Memory B cell (primary cell): ENCODE data around the gene EDA2R.

Experiments used
- ATAC-seq: fragments of 150-1000 bp; cut with Tn5 transposase; 2 replicates; pipeline ENCODE4 v1.10.0; 2021; ENCODE audit warnings: low read depth, mild to moderate bottlenecking, moderate library complexity
- DNase-seq, 2 donors: peaks; one replicate each; pipeline ENCODE4 v3.0.0; 2022; ENCODE audit warnings: low spot score in 2 of 2
- H3K27ac Mint-ChIP-seq: one replicate; pipeline ENCODE4 v1.8.0; 2022; ENCODE audit warnings: mild to moderate bottlenecking, moderate library complexity, mixed read lengths
- H3K27me3 Mint-ChIP-seq: one replicate; pipeline ENCODE4 v1.8.0; 2022; ENCODE audit warnings: mixed read lengths
- H3K36me3 Mint-ChIP-seq: one replicate; pipeline ENCODE4 v1.8.0; 2022; ENCODE audit warnings: mild to moderate bottlenecking, mixed read lengths
- H3K4me1 Mint-ChIP-seq: one replicate; pipeline ENCODE4 v1.8.0; 2022; ENCODE audit warnings: mixed read lengths
- H3K4me3 Mint-ChIP-seq: one replicate; pipeline ENCODE4 v1.8.0; 2022; ENCODE audit warnings: mild to moderate bottlenecking, moderate library complexity, mixed read lengths
- H3K9me3 Mint-ChIP-seq: one replicate; pipeline ENCODE4 v1.8.0; 2022; ENCODE audit warnings: mixed read lengths

Gene EDA2R

DNA sequence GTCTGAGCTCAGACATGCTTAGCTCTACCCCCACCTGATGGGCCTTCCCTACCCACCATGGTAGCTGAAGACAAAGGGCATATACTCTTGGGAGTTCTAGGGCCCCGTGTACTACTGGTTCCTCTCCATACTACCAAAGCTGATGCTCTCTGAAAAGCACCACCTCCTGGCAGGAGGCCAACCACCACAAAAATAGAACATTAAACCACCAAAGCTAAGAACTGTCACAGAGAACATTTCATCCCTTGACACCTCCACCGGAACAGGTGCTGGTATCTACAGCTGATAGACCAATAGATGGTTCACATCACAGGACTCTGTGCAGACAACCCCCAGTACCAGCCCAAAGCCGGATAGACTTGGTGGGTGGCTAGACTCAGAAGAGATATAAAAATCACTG lies 13.4 kb downstream of the EDA2R start:
- H3K36me3 Mint-ChIP-seq: no peaks in the 10 kb centered on the region
- H3K4me1 Mint-ChIP-seq: no peaks in the 10 kb centered on the region
- H3K4me3 Mint-ChIP-seq: no peak overlapping the region
- no peak for ATAC-seq
- DNase-seq: no peak
- H3K9me3 Mint-ChIP-seq: peaks cover 1% of the 10 kb centered on the region
- H3K27me3 Mint-ChIP-seq: peaks cover 1% of the 10 kb centered on the region
- no peak overlapping the region for H3K27ac Mint-ChIP-seq

DNA sequence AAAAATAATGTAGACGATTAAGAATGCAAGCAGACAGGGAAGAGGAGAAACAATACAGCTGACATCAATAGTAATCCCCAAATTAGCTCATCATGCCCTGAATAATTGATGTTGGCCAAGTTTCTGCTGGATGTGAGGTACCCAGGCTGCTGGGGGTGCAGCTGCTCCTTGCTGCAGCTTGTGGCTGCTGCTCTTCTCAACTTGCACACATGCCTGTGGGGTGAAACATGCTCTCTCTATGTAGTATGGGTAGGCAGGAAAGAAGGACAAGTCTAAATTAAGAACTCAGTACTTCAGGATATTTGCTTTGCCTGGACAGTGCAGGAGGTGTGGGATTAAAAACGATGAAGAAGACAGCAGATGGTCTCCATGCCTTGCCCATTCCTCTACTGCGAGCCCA lies 16.7 kb downstream of the EDA2R start:
- H3K36me3 Mint-ChIP-seq: no peaks in the 10 kb centered on the region
- DNase-seq (no peak), ATAC-seq (no peak)
- H3K27me3 Mint-ChIP-seq: peaks cover 1% of the 10 kb centered on the region
- H3K27ac Mint-ChIP-seq: no peak overlapping the region
- H3K9me3 Mint-ChIP-seq: peaks cover 2% of the 10 kb centered on the region
- no peaks in the 10 kb centered on the region for H3K4me1 Mint-ChIP-seq
- no peak overlapping the region for H3K4me3 Mint-ChIP-seq

GRCh38 chrX:66616944-66617343 lies 21.9 kb downstream of the EDA2R start:
- no peak for ATAC-seq
- DNase-seq: no peak
- Mint-ChIP-seq H3K4me3 (no peak overlapping the region), H3K4me1 (no peaks in the 10 kb centered on the region), H3K36me3 (no peaks in the 10 kb centered on the region), H3K9me3 (peaks cover 2% of the 10 kb centered on the region), H3K27ac (no peak overlapping the region), H3K27me3 (no peaks in the 10 kb centered on the region)

DNA sequence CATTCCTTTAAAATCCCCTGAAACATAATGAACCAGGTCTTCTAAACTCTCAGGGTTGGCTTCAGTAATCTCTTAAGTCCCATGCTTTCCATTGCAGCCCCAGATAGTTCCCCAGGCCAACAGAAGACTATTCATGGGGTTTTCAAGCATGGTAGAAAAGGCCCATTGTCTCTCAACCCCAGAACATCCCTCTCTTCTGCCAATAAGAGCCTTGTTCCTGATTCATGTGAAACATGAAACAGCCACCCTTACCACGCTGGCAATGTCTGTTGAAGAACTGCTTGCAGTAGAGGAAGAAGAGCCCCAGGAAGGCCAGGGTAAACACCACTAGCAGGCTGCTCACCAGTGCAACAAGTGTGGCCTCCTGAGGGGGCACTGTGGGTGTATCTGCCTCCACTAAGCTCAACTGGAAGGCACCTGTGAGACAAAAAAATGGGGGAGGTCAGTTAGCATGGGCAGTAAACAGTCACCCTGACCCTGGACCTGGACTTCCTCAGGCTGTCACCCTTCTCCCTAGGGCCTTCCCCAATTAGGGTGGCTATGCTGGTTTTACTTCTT lies 36.4 kb downstream of the EDA2R start:
- Mint-ChIP-seq H3K4me1 (peaks cover 4% of the 10 kb centered on the region), H3K9me3 (no peaks in the 10 kb centered on the region), H3K4me3 (no peak overlapping the region), H3K27me3 (no peaks in the 10 kb centered on the region), H3K27ac (no peak overlapping the region), H3K36me3 (no peaks in the 10 kb centered on the region)
- no peak for ATAC-seq
- no peak for DNase-seq

- Mint-ChIP-seq H3K27ac (no peak overlapping the region), H3K9me3 (no peaks in the 10 kb centered on the region), H3K27me3 (no peaks in the 10 kb centered on the region), H3K4me1 (peaks cover 4% of the 10 kb centered on the region), H3K4me3 (no peak overlapping the region), H3K36me3 (peaks cover 2% of the 10 kb centered on the region)
- DNase-seq: no peak
- ATAC-seq: peak; percentile 48
Measured at GRCh38 chrX:66601522-66601921, 37.4 kb downstream of the EDA2R start.

DNA sequence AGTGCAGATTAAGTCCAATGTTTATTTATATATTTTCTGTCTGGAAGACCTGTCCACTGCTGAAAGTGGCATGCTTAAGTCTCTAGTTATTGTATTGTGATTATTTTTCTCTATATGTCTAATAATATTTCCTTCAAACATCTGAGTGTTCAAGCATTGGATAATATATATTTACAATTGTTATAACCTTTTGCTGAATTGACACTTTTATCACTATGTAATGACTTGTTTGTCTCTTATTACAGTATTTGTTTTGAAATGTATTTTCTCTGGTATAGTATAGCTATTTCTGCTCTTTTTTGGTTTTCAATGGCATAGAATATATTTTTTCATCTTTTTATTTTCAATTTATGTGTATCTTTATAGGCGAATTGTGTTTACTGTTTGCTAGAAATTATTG lies 59.7 kb downstream of the EDA2R start:
- no peaks in the 10 kb centered on the region for H3K27me3 Mint-ChIP-seq
- H3K27ac Mint-ChIP-seq: no peak overlapping the region
- no peak overlapping the region for H3K4me3 Mint-ChIP-seq
- H3K4me1 Mint-ChIP-seq: no peaks in the 10 kb centered on the region
- peaks cover 5% of the 10 kb centered on the region for H3K9me3 Mint-ChIP-seq
- H3K36me3 Mint-ChIP-seq: no peaks in the 10 kb centered on the region
- DNase-seq: no peak
- ATAC-seq: no peak

- ATAC-seq (no peak), DNase-seq (no peak)
- Mint-ChIP-seq H3K36me3 (no peaks in the 10 kb centered on the region), H3K4me1 (no peaks in the 10 kb centered on the region), H3K4me3 (no peak overlapping the region), H3K27me3 (peaks cover 1% of the 10 kb centered on the region), H3K9me3 (peaks cover 3% of the 10 kb centered on the region), H3K27ac (no peak overlapping the region)
Measured at GRCh38 chrX:66553973-66554372, 84.9 kb downstream of the EDA2R start.

GRCh38 chrX:66547847-66548369 lies 91.0 kb downstream of the EDA2R start:
- ATAC-seq (no peak), DNase-seq (no peak)
- H3K36me3 Mint-ChIP-seq: no peaks in the 10 kb centered on the region
- H3K9me3 Mint-ChIP-seq: no peaks in the 10 kb centered on the region
- H3K4me1 Mint-ChIP-seq: no peaks in the 10 kb centered on the region
- H3K27me3 Mint-ChIP-seq: no peaks in the 10 kb centered on the region
- no peak overlapping the region for H3K27ac Mint-ChIP-seq
- no peak overlapping the region for H3K4me3 Mint-ChIP-seq
